ENCODE results near the gene GGA1. TPM values are rescaled to one million over a fixed set of nuclear protein-coding genes. Genes with fewer than 3 reads are reported as not detected.

GGA1 gene
- total RNA-seq, 2 donors from 2014 or later, result 45.7 to 90.2 TPM

- Histone ChIP-seq H3K4me1 (peaks cover 35% of the 10 kb centered on the region), H3K36me3 (peaks cover 12% of the 10 kb centered on the region), H3K27ac (peak overlapping the region; percentile 79), H3K27me3 (no peaks in the 10 kb centered on the region), H3K9me3 (no peaks in the 10 kb centered on the region), H3K9ac (ENCODE audit: low read depth in 2 of 2, low read length in 2 of 2) (peak overlapping the region; percentile 80 to 100), H3K4me3 (peak overlapping the region; percentile 48)
- intact Hi-C loops (cut with DNase I), result loop anchor here (5.0 to 10.0 kb wide), 2 partner anchors 41 to 154 kb away; no protein-coding TSS in a partner anchor
- TF ChIP-seq, protein P1, sequence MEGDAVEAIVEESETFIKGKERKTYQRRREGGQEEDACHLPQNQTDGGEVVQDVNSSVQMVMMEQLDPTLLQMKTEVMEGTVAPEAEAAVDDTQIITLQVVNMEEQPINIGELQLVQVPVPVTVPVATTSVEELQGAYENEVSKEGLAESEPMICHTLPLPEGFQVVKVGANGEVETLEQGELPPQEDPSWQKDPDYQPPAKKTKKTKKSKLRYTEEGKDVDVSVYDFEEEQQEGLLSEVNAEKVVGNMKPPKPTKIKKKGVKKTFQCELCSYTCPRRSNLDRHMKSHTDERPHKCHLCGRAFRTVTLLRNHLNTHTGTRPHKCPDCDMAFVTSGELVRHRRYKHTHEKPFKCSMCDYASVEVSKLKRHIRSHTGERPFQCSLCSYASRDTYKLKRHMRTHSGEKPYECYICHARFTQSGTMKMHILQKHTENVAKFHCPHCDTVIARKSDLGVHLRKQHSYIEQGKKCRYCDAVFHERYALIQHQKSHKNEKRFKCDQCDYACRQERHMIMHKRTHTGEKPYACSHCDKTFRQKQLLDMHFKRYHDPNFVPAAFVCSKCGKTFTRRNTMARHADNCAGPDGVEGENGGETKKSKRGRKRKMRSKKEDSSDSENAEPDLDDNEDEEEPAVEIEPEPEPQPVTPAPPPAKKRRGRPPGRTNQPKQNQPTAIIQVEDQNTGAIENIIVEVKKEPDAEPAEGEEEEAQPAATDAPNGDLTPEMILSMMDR (IDR thresholded peaks at IDR 0.05), result no peak
- DNase-seq, result peak; percentile 61
Observed at GRCh38 chr22:37640591-37641560, 32.2 kb downstream of the GGA1 start.

DNA sequence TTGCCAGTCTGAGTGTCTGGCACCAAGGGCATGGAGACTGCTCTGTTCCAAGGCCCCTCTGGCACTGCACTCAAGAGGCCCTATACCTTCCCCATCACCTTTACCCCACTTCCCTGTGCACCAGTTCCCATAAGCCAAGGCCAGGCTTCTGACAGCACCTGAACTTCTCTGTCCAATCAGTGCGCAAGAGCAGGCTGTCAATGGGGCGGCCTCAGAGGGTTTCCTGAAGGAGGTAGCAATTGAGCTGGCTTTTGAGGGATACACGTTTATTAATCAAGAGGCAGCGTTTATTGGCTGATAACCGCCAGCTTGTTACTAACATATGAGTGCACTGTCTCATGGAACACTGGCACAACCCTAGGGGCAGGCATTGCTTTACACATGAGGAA lies 32.9 kb downstream of the GGA1 start:
- DNase-seq, result peak; percentile 82
- intact Hi-C loops (cut with DNase I), result loop anchor here (5.0 to 10.0 kb wide), 2 partner anchors 41 to 153 kb away; no protein-coding TSS in a partner anchor
- Histone ChIP-seq H3K9ac (ENCODE audit: low read depth in 2 of 2, low read length in 2 of 2) (peak overlapping the region; percentile 80 to 100), H3K27ac (peak overlapping the region; percentile 79), H3K4me3 (peak overlapping the region; percentile 48), H3K36me3 (peaks cover 12% of the 10 kb centered on the region), H3K4me1 (peaks cover 35% of the 10 kb centered on the region), H3K9me3 (no peaks in the 10 kb centered on the region), H3K27me3 (no peaks in the 10 kb centered on the region)
- TF ChIP-seq, protein P1 (IDR thresholded peaks at IDR 0.05), result no peak

DNA sequence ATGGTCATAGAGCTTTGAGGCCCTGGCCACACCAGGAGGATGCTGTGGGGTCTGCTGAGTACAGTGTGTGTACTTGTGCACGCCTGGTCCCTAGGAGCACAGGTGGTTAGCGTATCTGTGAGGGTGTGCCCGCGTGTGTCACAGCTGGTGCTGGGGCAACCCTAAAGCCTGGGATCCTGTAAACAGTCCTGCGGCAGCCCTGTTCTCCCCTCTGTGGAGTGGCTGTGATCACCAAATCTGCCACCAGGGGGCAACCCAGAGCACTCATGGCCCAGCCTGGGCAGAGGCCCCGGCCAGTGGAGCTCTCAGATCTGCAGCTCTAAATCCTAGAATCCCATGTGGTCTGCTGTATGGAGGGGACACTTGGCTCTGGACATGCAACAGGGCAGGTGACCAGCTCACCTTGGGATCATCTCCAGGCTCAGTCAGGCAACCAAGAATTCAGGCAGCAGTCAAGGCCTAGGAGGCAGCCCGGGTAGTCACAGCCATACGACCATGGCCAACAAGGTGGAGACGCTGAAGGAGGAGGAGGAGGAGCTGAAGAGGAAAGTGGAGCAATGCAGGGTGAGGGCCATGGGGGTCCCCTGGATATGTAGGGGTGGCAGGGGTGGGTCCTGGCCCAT lies 34.7 kb downstream of the GGA1 start:
- TF ChIP-seq, protein P1 (IDR thresholded peaks at IDR 0.05), result peak; percentile 94
- Histone ChIP-seq H3K9ac (ENCODE audit: low read depth in 2 of 2, low read length in 2 of 2) (peak overlapping the region in 1 of 2 donors; percentile 100), H3K27ac (peak overlapping the region; percentile 79), H3K36me3 (peaks cover 12% of the 10 kb centered on the region), H3K4me1 (peaks cover 17% of the 10 kb centered on the region), H3K27me3 (no peaks in the 10 kb centered on the region), H3K4me3 (no peak overlapping the region), H3K9me3 (no peaks in the 10 kb centered on the region)
- intact Hi-C loops (cut with DNase I), result loop anchor here (5.0 to 10.0 kb wide), 2 partner anchors 39 to 151 kb away; no protein-coding TSS in a partner anchor
- DNase-seq, result peak; percentile 93

- TF ChIP-seq, protein P1 (IDR thresholded peaks at IDR 0.05), result no peak
- intact Hi-C loops (cut with DNase I), result loop anchor here (10.0 kb wide), 1 partner anchor 147 kb away; no protein-coding TSS in a partner anchor
Observed at GRCh38 chr22:37647317-37647716, 38.7 kb downstream of the GGA1 start.

GRCh38 chr22:37647928-37648327 lies 39.3 kb downstream of the GGA1 start:
- Histone ChIP-seq H3K27ac (no peak overlapping the region), H3K9ac (ENCODE audit: low read depth in 2 of 2, low read length in 2 of 2) (peak overlapping the region in 1 of 2 donors; percentile 40), H3K27me3 (no peaks in the 10 kb centered on the region), H3K36me3 (peaks cover 22% of the 10 kb centered on the region), H3K9me3 (no peaks in the 10 kb centered on the region), H3K4me1 (peaks cover 2% of the 10 kb centered on the region), H3K4me3 (no peak overlapping the region)
- intact Hi-C loops (cut with DNase I), result loop anchor here (10.0 kb wide), 1 partner anchor 147 kb away; no protein-coding TSS in a partner anchor
- TF ChIP-seq, protein P1 (IDR thresholded peaks at IDR 0.05), result no peak
- DNase-seq, result peak; percentile 61

More at GRCh38 chr22:37647317-37647716, 38.7 kb downstream of the GGA1 start:
- H3K9me3 ChIP-seq, result no peaks in the 10 kb centered on the region
- no peak overlapping the region for H3K9ac ChIP-seq (ENCODE audit: low read depth in 2 of 2, low read length in 2 of 2)
- DNase-seq, result no peak
- H3K4me3 ChIP-seq, result no peak overlapping the region
- H3K27ac ChIP-seq, result no peak overlapping the region
- no peaks in the 10 kb centered on the region for H3K27me3 ChIP-seq
- H3K36me3 ChIP-seq, result peaks cover 22% of the 10 kb centered on the region
- peaks cover 9% of the 10 kb centered on the region for H3K4me1 ChIP-seq
